ENCODE results near the gene PTPMT1.

Gene PTPMT1

DNA sequence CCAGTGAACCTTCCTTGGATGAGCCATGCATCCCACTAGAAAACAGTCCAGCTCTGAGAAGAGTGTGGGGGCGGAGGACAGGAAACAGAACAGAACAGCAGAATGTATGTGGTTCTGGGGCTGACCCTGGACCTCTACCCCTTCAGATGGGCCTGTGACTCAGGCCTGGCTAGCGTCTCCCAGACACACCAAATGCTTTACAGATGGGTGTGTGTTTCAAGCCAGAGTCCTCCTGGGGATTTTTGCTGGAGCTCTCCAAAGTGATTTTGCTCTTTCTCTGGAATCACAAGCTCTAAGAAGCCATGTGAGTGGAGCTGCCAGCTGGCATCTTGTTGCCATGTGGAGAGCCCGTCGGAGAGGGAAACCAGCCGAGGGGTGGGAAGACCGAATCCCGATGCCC lies 42.0 kb downstream of the PTPMT1 start:
- no peak for DNase-seq (ENCODE audit: low spot score)

DNA sequence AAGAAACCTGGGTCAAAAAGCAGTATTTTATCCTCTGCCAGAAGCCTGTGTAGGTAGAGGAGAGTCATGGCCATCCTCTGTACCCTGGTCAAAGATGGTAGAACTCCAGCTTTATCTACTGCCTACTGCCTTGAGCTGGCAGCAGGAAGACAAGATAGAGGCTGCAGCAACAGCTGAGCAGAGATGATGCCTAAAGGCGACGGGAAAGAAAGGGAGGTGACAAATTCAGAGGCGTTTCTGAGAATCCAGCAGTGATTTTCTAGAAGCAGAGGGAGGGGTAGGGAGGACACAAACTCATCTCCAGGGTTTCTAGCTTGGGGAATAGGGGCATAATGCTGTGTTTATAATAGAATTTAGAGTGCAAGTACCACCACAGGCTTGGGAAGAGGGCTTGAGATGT lies 44.3 kb downstream of the PTPMT1 start:
- DNase-seq (ENCODE audit: low spot score): no peak

DNA sequence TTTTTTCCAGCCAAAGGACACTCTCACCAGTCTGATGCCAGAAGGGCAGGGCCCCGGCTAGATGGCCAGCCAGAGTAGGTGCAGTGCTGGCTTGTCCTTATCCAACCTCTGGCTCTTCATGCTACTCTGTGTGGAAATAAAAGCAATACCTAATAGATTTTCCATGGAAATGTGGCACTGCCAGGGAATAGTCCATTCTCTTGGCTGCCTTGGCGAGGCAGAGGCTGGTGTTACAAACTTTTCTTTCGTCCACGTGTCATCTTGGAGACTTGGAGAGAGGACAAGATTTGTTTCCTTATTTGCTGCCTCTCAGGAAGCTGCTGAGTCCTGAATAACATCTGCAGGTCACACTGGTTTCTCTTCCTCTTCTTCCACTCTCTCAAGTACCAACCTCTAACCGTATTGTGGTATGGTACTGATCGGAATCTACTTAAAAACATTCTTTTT lies 46.0 kb downstream of the PTPMT1 start:
- no peak for DNase-seq (ENCODE audit: low spot score)

DNA sequence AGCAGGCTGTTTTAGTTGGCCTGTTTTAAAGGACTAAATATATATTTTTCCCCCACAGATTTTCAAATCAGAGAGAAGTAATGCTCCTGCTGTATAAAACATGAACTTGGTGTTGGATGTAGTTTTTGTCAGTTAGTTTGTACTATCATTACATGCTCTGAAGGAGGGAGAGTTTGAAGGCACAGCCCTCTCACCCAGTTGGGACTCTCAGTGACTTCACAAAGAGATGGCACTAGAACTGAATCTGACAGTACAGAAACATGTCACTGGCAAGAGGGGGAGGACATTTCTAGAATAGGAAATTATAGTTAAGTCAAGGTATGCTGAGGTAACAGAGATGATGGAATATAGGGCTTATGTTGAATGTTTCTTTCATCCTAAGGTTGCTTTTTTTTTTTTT lies 49.9 kb downstream of the PTPMT1 start:
- DNase-seq (ENCODE audit: low spot score): no peak

DNA sequence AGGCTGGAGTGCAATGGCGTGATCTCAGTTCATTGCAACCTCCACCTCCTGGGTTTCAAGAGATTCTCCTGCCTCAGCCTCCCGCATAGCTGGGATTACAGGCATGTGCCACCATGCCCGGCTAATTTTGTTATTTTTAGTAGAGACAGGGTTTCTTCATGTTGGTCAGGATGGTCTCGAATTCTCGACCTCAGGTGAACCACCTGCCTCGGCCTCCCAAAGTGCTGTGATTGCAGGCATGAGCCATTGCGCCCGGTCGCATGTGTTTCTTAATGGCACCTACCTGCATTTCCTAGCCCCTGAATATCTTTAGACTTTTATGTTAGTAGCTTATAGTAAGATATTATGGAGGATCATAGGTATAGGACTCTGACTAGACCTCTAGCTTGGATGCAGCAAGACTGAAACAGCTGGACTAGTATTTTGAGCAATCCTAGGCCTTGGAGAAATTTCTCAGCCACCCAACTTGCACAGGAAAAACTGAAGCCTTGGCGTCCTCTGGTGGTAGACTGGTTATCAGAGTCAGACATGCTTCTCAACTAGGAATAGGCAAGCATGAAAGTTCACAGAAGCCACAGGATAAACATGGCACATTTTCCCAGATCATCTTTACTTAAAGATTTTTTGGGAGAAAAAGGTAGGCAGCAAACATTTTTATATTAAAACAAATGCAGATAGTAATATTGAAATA lies 51.5 kb downstream of the PTPMT1 start:
- DNase-seq (ENCODE audit: low spot score): no peak

DNA sequence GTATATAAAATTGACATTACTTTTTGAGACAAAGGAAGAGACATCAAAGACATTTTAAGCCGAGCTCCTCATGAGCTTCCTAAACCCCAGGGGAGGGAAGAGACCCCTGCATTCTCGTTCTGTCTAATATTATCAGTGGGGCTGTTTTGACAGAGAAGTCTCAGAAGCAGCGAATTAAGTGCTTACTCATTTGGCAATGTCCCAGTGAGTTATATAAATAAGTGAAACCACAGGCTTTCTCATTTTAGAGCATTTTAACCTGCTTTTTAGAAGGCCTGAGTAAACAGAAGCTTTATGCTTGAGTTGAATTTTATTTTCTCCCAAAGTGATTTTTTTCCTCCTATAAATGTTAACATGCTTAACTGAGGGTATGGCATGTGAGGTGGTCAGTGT lies 52.0 kb downstream of the PTPMT1 start:
- DNase-seq (ENCODE audit: low spot score): no peak

DNA sequence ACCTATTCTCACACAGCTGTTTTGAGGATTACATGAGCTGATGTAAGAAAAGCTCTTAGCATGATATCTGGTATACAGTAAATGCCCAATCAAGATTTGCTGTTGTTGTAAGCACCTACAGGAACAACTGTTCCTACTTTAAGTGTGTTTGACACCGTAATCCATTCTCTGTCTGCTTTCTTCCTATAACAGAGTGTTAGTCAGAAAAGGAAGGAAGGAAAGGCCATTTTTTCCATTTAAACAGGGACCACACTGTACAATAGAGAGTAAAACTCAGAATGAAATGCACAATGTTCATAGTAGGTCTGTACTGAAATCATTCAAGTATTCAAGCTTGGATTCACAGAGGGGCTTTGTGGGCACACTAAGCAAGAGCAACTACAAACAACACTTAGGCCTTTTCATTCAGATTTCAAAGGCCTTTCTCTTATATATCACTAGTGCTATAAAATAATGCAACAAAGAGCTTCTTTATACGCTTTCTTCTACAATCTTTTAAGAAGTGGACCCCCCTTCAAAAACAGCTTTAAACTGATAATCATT lies 55.5 kb downstream of the PTPMT1 start:
- no peak for DNase-seq (ENCODE audit: low spot score)

Measured in left forelimb (tissue), 1 donor.